ENCODE measurements around the gene SRGAP3. TPM values are rescaled to one million over a fixed set of nuclear protein-coding genes. Genes with fewer than 3 reads are reported as not detected.

The SRGAP3 gene
- total and polyA plus RNA-seq, 2 donors (not counting 1 experiment from before 2014, with no cell fraction given): 1.4 to 1.5 TPM

- H3K36me3 ChIP-seq (replicated peaks in 1 of 2; ENCODE audit: control extremely low read depth in 1 of 2, control insufficient read depth in 1 of 2, extremely low read depth in 1 of 2, insufficient read depth in 2 of 2, low read length in 1 of 2): no peaks in the 10 kb centered on the region
- intact Hi-C loops (cut with micrococcal nuclease): no loop called here
- no peak overlapping the region for H2AFZ ChIP-seq (ENCODE audit: insufficient read depth, low read depth, low read length, poor library complexity, severe bottlenecking)
- TF ChIP-seq CTCF (IDR thresholded peaks at IDR 0.05): no peak
- TF ChIP-seq EZH2 (IDR thresholded peaks at IDR 0.05; ENCODE audit: borderline replicate concordance, insufficient read depth, low read depth, low read length, poor library complexity, severe bottlenecking): no peak
- ATAC-seq (ENCODE audit: low read depth): no peak
- no peaks in the 10 kb centered on the region for H4K20me1 ChIP-seq (ENCODE audit: control insufficient read depth, insufficient read depth, low read length, poor library complexity, severe bottlenecking)
- CTCF ChIA-PET: no interaction called here
- H3K9me3 ChIP-seq (ENCODE audit: control extremely low read depth in 1 of 3, control insufficient read depth in 2 of 3, insufficient read depth in 1 of 3, low read length in 2 of 3): no peaks in the 10 kb centered on the region
- H3K27ac ChIP-seq (ENCODE audit: low read length in 2 of 2): no peak overlapping the region
- 84% methylated on average over 2 of the region's 5 CpGs for WGBS (ENCODE audit: insufficient coverage)
- Mint-ChIP-seq H3K27ac (no peak overlapping the region), H3K27me3 (peaks cover 10% of the 10 kb centered on the region), H3K4me1 (no peaks in the 10 kb centered on the region), H3K4me3 (no peak overlapping the region), H3K9me3 (ENCODE audit: insufficient read depth) (no peaks in the 10 kb centered on the region)
- H3K4me1 ChIP-seq (ENCODE audit: control insufficient read depth in 2 of 2, insufficient read depth in 2 of 2, low read length in 2 of 2): no peaks in the 10 kb centered on the region
- H3K4me3 ChIP-seq (ENCODE audit: control extremely low read depth in 1 of 5, extremely low read depth in 1 of 5, insufficient read depth in 1 of 5, low read depth in 2 of 5, low read length in 4 of 5): no peak overlapping the region
- POLR2A ChIA-PET: no interaction called here
- no peak overlapping the region for H3K9ac ChIP-seq (ENCODE audit: low read length)
- H3K79me2 ChIP-seq (ENCODE audit: control insufficient read depth, insufficient read depth, low read length): no peaks in the 10 kb centered on the region
- no peak for DNase-seq
- peaks cover 0 to 3% (median 0%) of the 10 kb centered on the region in 4 experiments for H3K27me3 ChIP-seq (replicated peaks in 1 of 4; ENCODE audit: control extremely low read depth in 1 of 4, control insufficient read depth in 3 of 4, insufficient read depth in 4 of 4, low read length in 3 of 4)
- no peak overlapping the region for H3K4me2 ChIP-seq (replicated peaks; ENCODE audit: low read depth, low read length, poor library complexity, severe bottlenecking)
These were observed 230.0 kb downstream of the SRGAP3 start for GRCh38 chr3:9019259-9019961.

GRCh38 chr3:9015250-9015649, 234.2 kb downstream of the SRGAP3 start:
- no peak overlapping the region for H3K4me2 ChIP-seq (replicated peaks; ENCODE audit: low read depth, low read length, poor library complexity, severe bottlenecking)
- intact Hi-C loops (cut with micrococcal nuclease): no loop called here
- Mint-ChIP-seq H3K4me1 (no peaks in the 10 kb centered on the region), H3K27me3 (peaks cover 3% of the 10 kb centered on the region), H3K27ac (no peak overlapping the region), H3K9me3 (ENCODE audit: insufficient read depth) (peaks cover 4% of the 10 kb centered on the region), H3K4me3 (no peak overlapping the region)
- H3K4me1 ChIP-seq (ENCODE audit: control insufficient read depth in 2 of 2, insufficient read depth in 2 of 2, low read length in 2 of 2): no peaks in the 10 kb centered on the region
- no peaks in the 10 kb centered on the region for H3K27me3 ChIP-seq (replicated peaks in 1 of 4; ENCODE audit: control extremely low read depth in 1 of 4, control insufficient read depth in 3 of 4, insufficient read depth in 4 of 4, low read length in 3 of 4)
- no peak overlapping the region for H2AFZ ChIP-seq (ENCODE audit: insufficient read depth, low read depth, low read length, poor library complexity, severe bottlenecking)
- no peaks in the 10 kb centered on the region for H3K79me2 ChIP-seq (ENCODE audit: control insufficient read depth, insufficient read depth, low read length)
- ChIA-PET CTCF (no interaction called here), POLR2A (no interaction called here)
- DNase-seq: no peak
- TF ChIP-seq CTCF (IDR thresholded peaks at IDR 0.05) (no peak), EZH2 (IDR thresholded peaks at IDR 0.05; ENCODE audit: borderline replicate concordance, insufficient read depth, low read depth, low read length, poor library complexity, severe bottlenecking) (no peak)
- no peaks in the 10 kb centered on the region for H4K20me1 ChIP-seq (ENCODE audit: control insufficient read depth, insufficient read depth, low read length, poor library complexity, severe bottlenecking)
- H3K4me3 ChIP-seq (ENCODE audit: control extremely low read depth in 1 of 5, extremely low read depth in 1 of 5, insufficient read depth in 1 of 5, low read depth in 2 of 5, low read length in 4 of 5): no peak overlapping the region
- no peaks in the 10 kb centered on the region for H3K9me3 ChIP-seq (ENCODE audit: control extremely low read depth in 1 of 3, control insufficient read depth in 2 of 3, insufficient read depth in 1 of 3, low read length in 2 of 3)
- H3K9ac ChIP-seq (ENCODE audit: low read length): no peak overlapping the region
- ATAC-seq (ENCODE audit: low read depth): no peak
- H3K36me3 ChIP-seq (replicated peaks in 1 of 2; ENCODE audit: control extremely low read depth in 1 of 2, control insufficient read depth in 1 of 2, extremely low read depth in 1 of 2, insufficient read depth in 2 of 2, low read length in 1 of 2): no peaks in the 10 kb centered on the region
- no peak overlapping the region for H3K27ac ChIP-seq (ENCODE audit: low read length in 2 of 2)
- WGBS (ENCODE audit: insufficient coverage): 90% methylated on average over 7 of the region's 7 CpGs

Measured in B cell (primary cell).